ENCODE results near the gene CEP57L1. TPM values are rescaled to one million over a fixed set of nuclear protein-coding genes. Genes with fewer than 3 reads are reported as not detected.

The CEP57L1 gene
- total RNA-seq, 4 donors from 2014 or later = 5.6 to 52.7 (median 17.5) TPM

- H3K27me3 ChIP-seq = no peaks in the 10 kb centered on the region
- TF ChIP-seq CTCF (IDR thresholded peaks at IDR 0.05) = no peak
- no peak for TF ChIP-seq POLR2A (IDR thresholded peaks at IDR 0.05)
- peaks cover 0 to 4% of the 10 kb centered on the region in 2 donors for H3K4me1 ChIP-seq
- no peak overlapping the region for H3K4me3 ChIP-seq
- intact Hi-C loops (cut with DNase I; ENCODE audit: low total_unique reads) = no loop called here
- H3K27ac ChIP-seq = no peak overlapping the region
- no peaks in the 10 kb centered on the region for H3K36me3 ChIP-seq
- no peaks in the 10 kb centered on the region for H3K9me3 ChIP-seq
- no peak for DNase-seq
These were observed 22.2 kb downstream of the CEP57L1 start for GRCh38 chr6:109117346-109118035.

GRCh38 chr6:109118337-109118736 is 23.0 kb downstream of the CEP57L1 start:
- H3K36me3 ChIP-seq = no peaks in the 10 kb centered on the region
- H3K4me1 ChIP-seq = peaks cover 0 to 4% of the 10 kb centered on the region in 2 donors
- no peak overlapping the region for H3K4me3 ChIP-seq
- no peak for DNase-seq
- TF ChIP-seq CTCF (IDR thresholded peaks at IDR 0.05) (no peak), POLR2A (IDR thresholded peaks at IDR 0.05) (no peak)
- no peaks in the 10 kb centered on the region for H3K9me3 ChIP-seq
- H3K27ac ChIP-seq = no peak overlapping the region
- intact Hi-C loops (cut with DNase I; ENCODE audit: low total_unique reads) = no loop called here
- no peaks in the 10 kb centered on the region for H3K27me3 ChIP-seq

DNA sequence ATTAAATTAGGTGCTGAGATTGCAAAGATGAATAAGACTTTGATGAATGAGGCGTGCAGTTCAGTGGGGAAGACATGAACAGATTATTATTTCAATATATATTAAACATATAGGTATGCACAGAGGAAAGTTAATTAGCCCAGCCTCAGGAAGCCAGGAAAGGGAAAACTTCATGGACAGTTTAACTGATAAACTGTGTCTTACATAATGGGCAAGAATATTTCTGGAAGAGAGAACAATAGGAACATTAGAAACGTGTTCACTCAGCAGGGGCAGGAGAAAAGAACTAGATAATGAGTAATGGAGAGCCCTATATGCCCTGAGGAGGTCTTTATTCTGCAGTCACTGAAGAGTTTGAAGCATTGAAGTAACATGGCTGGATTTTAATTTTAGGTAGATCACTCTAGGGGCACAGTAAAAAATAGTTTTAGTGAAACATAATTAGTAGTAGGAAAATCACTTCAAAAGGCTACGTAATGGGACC is 23.6 kb downstream of the CEP57L1 start:
- Histone ChIP-seq H3K27ac (no peak overlapping the region), H3K36me3 (no peaks in the 10 kb centered on the region), H3K9me3 (no peaks in the 10 kb centered on the region), H3K27me3 (no peaks in the 10 kb centered on the region), H3K4me3 (no peak overlapping the region), H3K4me1 (peaks cover 0 to 4% of the 10 kb centered on the region in 2 donors)
- TF ChIP-seq POLR2A (IDR thresholded peaks at IDR 0.05) (no peak), CTCF (IDR thresholded peaks at IDR 0.05) (no peak)
- DNase-seq = no peak
- intact Hi-C loops (cut with DNase I; ENCODE audit: low total_unique reads) = no loop called here

- intact Hi-C loops (cut with DNase I; ENCODE audit: low total_unique reads) = no loop called here
- DNase-seq = no peak
- no peaks in the 10 kb centered on the region for H3K9me3 ChIP-seq
- no peaks in the 10 kb centered on the region for H3K36me3 ChIP-seq
- no peak for TF ChIP-seq POLR2A (IDR thresholded peaks at IDR 0.05)
- no peak for TF ChIP-seq CTCF (IDR thresholded peaks at IDR 0.05)
- peaks cover 0 to 4% of the 10 kb centered on the region in 2 donors for H3K4me1 ChIP-seq
- H3K27me3 ChIP-seq = no peaks in the 10 kb centered on the region
- H3K4me3 ChIP-seq = no peak overlapping the region
- H3K27ac ChIP-seq = peak overlapping the region; percentile 31 to 41
These were observed 26.1 kb downstream of the CEP57L1 start for GRCh38 chr6:109121411-109121810.

GRCh38 chr6:109124219-109124618 is 28.9 kb downstream of the CEP57L1 start:
- Histone ChIP-seq H3K27me3 (no peaks in the 10 kb centered on the region), H3K27ac (no peak overlapping the region), H3K4me3 (no peak overlapping the region), H3K4me1 (peaks cover 0 to 4% of the 10 kb centered on the region in 2 donors), H3K9me3 (no peaks in the 10 kb centered on the region), H3K36me3 (no peaks in the 10 kb centered on the region)
- DNase-seq = no peak
- intact Hi-C loops (cut with DNase I; ENCODE audit: low total_unique reads) = no loop called here
- TF ChIP-seq POLR2A (IDR thresholded peaks at IDR 0.05) = no peak
- TF ChIP-seq CTCF (IDR thresholded peaks at IDR 0.05) = no peak

Measured in uterus (tissue), 4 donors.